Adrenal gland (tissue), 12 donors: ENCODE measurements around the gene METTL25B. TPM values are rescaled to one million over a fixed set of nuclear protein-coding genes. Genes with fewer than 3 reads are reported as not detected.

Experiments
- DNase-seq, 7 donors: peaks; one replicate each; pipeline ENCODE4 v3.0.0-alpha.2; 2019 to 2020
- H3K27ac ChIP-seq, 5 donors: fragments of 200-600 bp; sonication (generic) in 4 of 5; 1 replicate in 3 of 5; 2 replicates in 2 of 5; pipeline versions ENCODE4 v1.5.1 to v1.8.0; 2016 to 2020; ENCODE audit warnings: mild to moderate bottlenecking in 1 of 5
- H3K27me3 ChIP-seq: fragments of 200-600 bp; 2 replicates; pipeline ENCODE4 v1.8.0; 2021
- H3K36me3 ChIP-seq, 2 donors: fragments of 200-600 bp; replicated peaks in 1 of 2; 1 replicate in 1 of 2; 2 replicates in 1 of 2; pipeline versions ENCODE4 v1.5.1 to v1.8.0; 2018 to 2022
- H3K4me1 ChIP-seq, 2 donors: fragments of 200-600 bp; replicated peaks in 1 of 2; 1 replicate in 1 of 2; 2 replicates in 1 of 2; pipeline versions ENCODE4 v1.5.1 to v1.8.0; 2018 to 2021
- H3K4me3 ChIP-seq, 4 donors: fragments of 200-600 bp; sonication (generic) in 3 of 4; one replicate each; pipeline ENCODE4 v1.5.1; 2016 to 2018
- H3K9me3 ChIP-seq, 3 donors: fragments of 200-600 bp; sonication (generic) in 1 of 3; replicated peaks in 1 of 3; 1 replicate in 2 of 3; 2 replicates in 1 of 3; pipeline versions ENCODE4 v1.5.1 to v1.8.0; 2016 to 2021
- CTCF ChIP-seq, 6 experiments: fragments of 450-650 bp in 4 of 6; fragments of 200-600 bp in 2 of 6; sonication (generic) in 1 of 6; IDR thresholded peaks; 1 replicate in 5 of 6; 2 replicates in 1 of 6; pipeline versions ENCODE4 v1.5.1 to v1.8.0; 2016 to 2021; ENCODE audit warnings: antibody characterized with exemption in 6 of 6, mild to moderate bottlenecking in 2 of 6, moderate library complexity in 1 of 6
- POLR2A ChIP-seq, 2 donors: fragments of 450-650 bp; IDR thresholded peaks; one replicate each; pipeline ENCODE4 v1.6.1; 2017; ENCODE audit warnings: antibody characterized with exemption in 2 of 2, mild to moderate bottlenecking in 2 of 2, moderate library complexity in 1 of 2
- WGBS, 4 donors: extraction: QIAGEN DNeasy Blood & Tissue Kit in 2 of 4; methylation state at CpG; one replicate each; pipeline versions ENCODE4 v1.1.5 to v1.1.7; 2013 to 2017; 5-methylcytosine and 5-hydroxymethylcytosine counted together
- intact Hi-C, 2 donors: fragments of 100-400 bp; cut with DNase I; formaldehyde crosslinking; loops; one replicate each; pipeline versions ENCODE4 v1.14.1 to v1.15.0; 2022 to 2023
- polyA plus RNA-seq, 3 donors: library from polyadenylated mRNA; stranded (reverse); fragments of 200-250 nt in 2 of 3; fragments of 350-450 nt in 1 of 3; fragmentation: Illumina TruSeq in 1 of 3; extraction: RNeasy Lipid Tissue Mini Kit (QIAGEN cat#74804) in 1 of 3; gene quantifications; one replicate each; pipeline ENCODE4 v1.2.3, GENCODE V29; 2013 to 2014
- total RNA-seq, 9 donors: library from RNA; depleted of rRNA in 4 of 9; stranded (reverse); fragments of >200 nt in 4 of 9; fragments of 120-200 nt in 1 of 9; fragmentation: NEBNext Ultra II Directional in 1 of 9; extraction: Animal tissue kit (Norgen Biotek cat#: 25700) in 1 of 9; gene quantifications; one replicate each; pipeline versions ENCODE4 v1.1.0 to v1.2.4, GENCODE V29; 2013 to 2023
- donor health status: healthy with polysubstance abuse.
- donor health status: Bipolar disorder and iron deficiency.
- donor health status: DM: yes; HTN: yes; CAD: no.
- donor health status: DM: no; HTN: no; CAD: no.
- donor health status: DM: no; HTN: no; CAD: no.
- donor health status: DM: yes; HTN: yes; CAD: no.

METTL25B gene
- total and polyA plus RNA-seq, 12 donors = 17.4 to 140 (median 32.5) TPM

GRCh38 chr1:156775799-156776198 is 47.5 kb downstream of the METTL25B start:
- TF ChIP-seq POLR2A (IDR thresholded peaks at IDR 0.05) (no peak), CTCF (IDR thresholded peaks at IDR 0.05) (no peak)
- no peaks in the 10 kb centered on the region for H3K36me3 ChIP-seq
- H3K4me3 ChIP-seq = no peak overlapping the region
- no peaks in the 10 kb centered on the region for H3K27me3 ChIP-seq
- peaks cover 11 to 58% of the 10 kb centered on the region in 2 donors for H3K4me1 ChIP-seq
- H3K27ac ChIP-seq = peak overlapping the region in 1 of 5 donors; percentile 47
- peak in 1 of 7 donors; percentile 45 for DNase-seq
- H3K9me3 ChIP-seq = no peaks in the 10 kb centered on the region
- 75 to 79% (median 77%) methylated on average over 5 of the region's 5 CpGs for WGBS, 4 donors
- intact Hi-C loops = no loop called here

DNA sequence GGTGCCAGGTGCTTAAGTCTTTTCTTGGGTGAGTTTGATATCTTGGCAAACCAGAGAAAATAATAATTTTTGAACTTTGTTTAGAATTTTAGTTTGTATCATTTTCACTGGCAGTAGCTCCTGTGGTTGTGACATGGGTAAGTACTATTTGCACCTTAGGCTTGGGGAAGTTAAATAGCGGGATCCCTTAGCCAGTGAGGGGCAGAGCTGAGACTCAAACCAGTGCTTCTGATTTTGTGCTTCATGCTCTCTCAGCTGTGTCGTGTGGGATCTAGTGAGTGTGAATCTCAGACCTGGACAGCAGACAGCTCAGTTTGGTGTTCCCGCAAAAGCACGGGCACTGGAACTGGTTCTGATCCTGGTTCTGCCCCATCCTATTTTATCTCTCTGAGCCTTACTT is 48.7 kb downstream of the METTL25B start:
- no peak overlapping the region for H3K4me3 ChIP-seq
- peak in 1 of 7 donors; percentile 41 for DNase-seq
- peaks cover 22 to 58% of the 10 kb centered on the region in 2 donors for H3K4me1 ChIP-seq
- no peaks in the 10 kb centered on the region for H3K27me3 ChIP-seq
- H3K36me3 ChIP-seq = no peaks in the 10 kb centered on the region
- intact Hi-C loops = no loop called here
- H3K9me3 ChIP-seq = no peaks in the 10 kb centered on the region
- peak overlapping the region in 1 of 5 donors; percentile 47 for H3K27ac ChIP-seq
- 71 to 80% (median 75%) methylated on average over 4 of the region's 4 CpGs for WGBS, 4 donors
- TF ChIP-seq POLR2A (IDR thresholded peaks at IDR 0.05) (no peak), CTCF (IDR thresholded peaks at IDR 0.05) (no peak)

DNA sequence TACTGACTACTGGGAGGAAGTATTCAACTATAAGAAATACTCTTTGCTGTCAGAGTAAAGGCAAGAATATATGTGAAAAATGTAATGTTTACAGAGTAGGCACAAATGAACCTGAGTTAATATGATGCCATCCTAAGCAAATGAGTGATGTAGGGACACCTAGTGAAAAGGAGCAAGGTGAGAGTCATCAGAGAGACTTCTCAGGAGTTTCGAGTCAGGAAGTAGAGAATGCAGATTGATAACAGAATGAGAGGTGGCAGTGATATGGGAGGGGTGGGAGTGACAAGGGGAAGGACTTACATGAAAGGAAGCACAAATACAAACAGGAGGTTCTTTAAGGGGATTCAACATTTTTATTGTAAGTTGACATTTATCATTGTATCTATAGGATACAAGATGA is 49.3 kb downstream of the METTL25B start:
- H3K4me3 ChIP-seq = no peak overlapping the region
- no peak overlapping the region for H3K27ac ChIP-seq
- peaks cover 0 to 3% of the 10 kb centered on the region in 2 donors for H3K36me3 ChIP-seq
- DNase-seq = no peak
- H3K4me1 ChIP-seq = peaks cover 27 to 58% of the 10 kb centered on the region in 2 donors
- no peaks in the 10 kb centered on the region for H3K27me3 ChIP-seq
- intact Hi-C loops = no loop called here
- TF ChIP-seq POLR2A (IDR thresholded peaks at IDR 0.05) = no peak
- no peak for TF ChIP-seq CTCF (IDR thresholded peaks at IDR 0.05)
- WGBS, 4 donors = 38 to 67% (median 47%) methylated on average over 1 of the region's 1 CpG
- H3K9me3 ChIP-seq = no peaks in the 10 kb centered on the region

GRCh38 chr1:156781585-156782186 is 53.4 kb downstream of the METTL25B start:
- intact Hi-C loops = no loop called here
- DNase-seq = peak in 4 of 7 donors; percentile 55 to 73 (median 68)
- Histone ChIP-seq H3K27me3 (no peaks in the 10 kb centered on the region), H3K4me1 (peaks cover 19 to 35% of the 10 kb centered on the region in 2 donors), H3K27ac (peak overlapping the region; percentile 14 to 73 (median 45)), H3K9me3 (no peaks in the 10 kb centered on the region), H3K4me3 (no peak overlapping the region), H3K36me3 (peaks cover 0 to 37% of the 10 kb centered on the region in 2 donors)
- TF ChIP-seq CTCF (IDR thresholded peaks at IDR 0.05) (no peak), POLR2A (IDR thresholded peaks at IDR 0.05) (no peak)
